ENCODE measurements around the gene DYNC1H1. TPM values are rescaled to one million over a fixed set of nuclear protein-coding genes. Genes with fewer than 3 reads are reported as not detected.

DYNC1H1 gene
- total and polyA plus RNA-seq, 3 donors from 2014 or later, result 313 to 691 (median 538) TPM

DNA sequence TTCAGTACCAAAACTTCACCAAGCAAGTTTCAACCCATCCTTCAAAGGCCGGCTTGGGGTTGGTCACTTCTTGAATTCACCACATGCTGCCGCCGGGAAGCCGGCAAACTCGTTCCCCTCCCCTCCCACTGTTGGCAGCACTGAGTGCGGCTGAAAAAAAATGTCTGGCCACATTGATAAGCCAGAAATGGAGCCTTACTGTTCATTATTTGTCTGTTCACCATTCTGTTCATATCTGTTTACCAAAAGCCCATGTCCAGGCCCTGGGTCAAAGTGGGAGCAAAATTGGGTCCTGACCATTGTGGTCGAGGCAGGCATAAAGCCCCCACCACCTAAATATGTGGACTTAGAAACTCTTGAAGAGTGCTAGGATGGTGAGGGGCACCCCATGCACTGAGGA lies 129.7 kb downstream of the DYNC1H1 start:
- intact Hi-C loops (cut with DNase I; ENCODE audit: low total_unique reads), result no loop called here
- Histone ChIP-seq H3K27me3 (no peaks in the 10 kb centered on the region), H3K4me1 (peaks cover 4% of the 10 kb centered on the region), H3K36me3 (ENCODE audit: low read depth, missing control alignments) (no peaks in the 10 kb centered on the region), H3K9me3 (no peaks in the 10 kb centered on the region), H3K4me3 (no peak overlapping the region), H3K27ac (no peak overlapping the region)
- DNase-seq, result no peak
- WGBS, 2 donors, result 71% methylated on average over 7 of the region's 7 CpGs
- no peak for TF ChIP-seq POLR2A (IDR thresholded peaks at IDR 0.05)

DNA sequence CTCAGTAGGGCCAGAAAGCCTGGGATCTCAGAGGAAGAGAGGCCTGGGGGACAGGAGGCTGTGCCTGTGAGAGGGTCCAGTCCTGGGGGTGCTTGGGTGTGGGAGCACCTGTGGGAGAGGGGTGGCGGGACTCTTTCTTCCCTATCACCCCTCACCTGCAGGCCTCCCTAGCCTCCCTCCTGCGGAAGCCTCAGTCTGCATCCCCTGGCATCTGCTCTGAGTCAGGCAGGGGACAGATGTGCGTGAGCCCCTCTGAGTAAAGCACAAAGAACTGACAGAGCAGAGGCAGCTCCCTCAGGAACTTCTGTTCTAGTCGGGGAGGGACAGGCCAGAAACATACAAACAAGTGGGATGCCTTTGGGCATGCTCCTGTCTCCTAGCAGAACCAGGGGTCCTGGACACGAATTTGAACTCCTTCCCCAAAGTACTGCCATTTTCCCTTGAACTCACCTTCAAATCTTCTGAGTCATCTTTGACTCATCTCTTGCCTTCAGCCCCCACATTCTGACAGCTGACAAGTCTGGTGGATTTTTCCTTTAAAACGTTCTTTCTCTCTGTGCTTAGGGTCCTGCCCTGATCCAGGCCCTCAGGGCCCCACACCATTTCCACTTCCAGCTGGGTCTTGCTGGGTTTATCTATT lies 131.0 kb downstream of the DYNC1H1 start:
- Histone ChIP-seq H3K9me3 (no peaks in the 10 kb centered on the region), H3K27ac (no peak overlapping the region), H3K36me3 (ENCODE audit: low read depth, missing control alignments) (no peaks in the 10 kb centered on the region), H3K27me3 (no peaks in the 10 kb centered on the region), H3K4me1 (peaks cover 4% of the 10 kb centered on the region), H3K4me3 (no peak overlapping the region)
- WGBS, 2 donors, result 79 to 87% methylated on average over 6 of the region's 6 CpGs
- DNase-seq, result no peak
- TF ChIP-seq, protein P1, sequence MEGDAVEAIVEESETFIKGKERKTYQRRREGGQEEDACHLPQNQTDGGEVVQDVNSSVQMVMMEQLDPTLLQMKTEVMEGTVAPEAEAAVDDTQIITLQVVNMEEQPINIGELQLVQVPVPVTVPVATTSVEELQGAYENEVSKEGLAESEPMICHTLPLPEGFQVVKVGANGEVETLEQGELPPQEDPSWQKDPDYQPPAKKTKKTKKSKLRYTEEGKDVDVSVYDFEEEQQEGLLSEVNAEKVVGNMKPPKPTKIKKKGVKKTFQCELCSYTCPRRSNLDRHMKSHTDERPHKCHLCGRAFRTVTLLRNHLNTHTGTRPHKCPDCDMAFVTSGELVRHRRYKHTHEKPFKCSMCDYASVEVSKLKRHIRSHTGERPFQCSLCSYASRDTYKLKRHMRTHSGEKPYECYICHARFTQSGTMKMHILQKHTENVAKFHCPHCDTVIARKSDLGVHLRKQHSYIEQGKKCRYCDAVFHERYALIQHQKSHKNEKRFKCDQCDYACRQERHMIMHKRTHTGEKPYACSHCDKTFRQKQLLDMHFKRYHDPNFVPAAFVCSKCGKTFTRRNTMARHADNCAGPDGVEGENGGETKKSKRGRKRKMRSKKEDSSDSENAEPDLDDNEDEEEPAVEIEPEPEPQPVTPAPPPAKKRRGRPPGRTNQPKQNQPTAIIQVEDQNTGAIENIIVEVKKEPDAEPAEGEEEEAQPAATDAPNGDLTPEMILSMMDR (IDR thresholded peaks at IDR 0.05), result no peak
- TF ChIP-seq POLR2A (IDR thresholded peaks at IDR 0.05), result no peak
- intact Hi-C loops (cut with DNase I; ENCODE audit: low total_unique reads), result no loop called here

DNA sequence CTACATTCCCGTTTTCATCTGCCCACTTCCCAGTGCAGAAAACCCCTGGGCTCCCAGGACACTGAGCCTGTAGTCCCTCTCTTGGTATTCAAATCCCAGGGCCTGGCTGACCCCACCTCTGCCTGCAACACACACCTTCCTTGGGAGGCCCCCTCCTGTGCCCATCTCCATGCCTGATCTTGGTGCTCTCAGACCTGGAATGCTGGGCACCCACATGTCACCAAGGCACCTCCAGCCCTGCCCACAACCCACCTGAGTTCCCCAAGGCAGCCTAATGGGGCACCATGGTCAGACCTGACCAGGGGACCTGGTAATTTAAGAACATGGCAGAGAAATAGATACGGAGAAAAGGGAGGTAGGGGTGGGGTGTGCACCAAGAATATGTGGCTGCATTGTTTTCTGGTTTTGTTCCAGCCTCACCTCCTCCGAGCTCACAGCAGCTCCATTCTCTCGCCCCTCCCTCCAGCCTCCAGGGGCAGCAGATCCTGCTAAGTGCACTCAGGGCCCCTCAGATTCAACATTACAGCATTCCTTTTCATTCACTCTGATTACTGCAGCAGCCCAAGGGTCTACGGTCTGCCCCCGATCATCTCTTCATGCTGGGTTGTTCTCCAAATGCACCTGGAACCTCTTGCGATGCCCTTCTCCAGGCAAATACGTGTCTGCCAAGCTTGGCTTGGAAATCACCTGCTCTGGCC lies 131.6 kb downstream of the DYNC1H1 start:
- H3K4me3 ChIP-seq, result no peak overlapping the region
- H3K4me1 ChIP-seq, result peaks cover 4% of the 10 kb centered on the region
- no peak for DNase-seq
- no peak overlapping the region for H3K27ac ChIP-seq
- H3K9me3 ChIP-seq, result no peaks in the 10 kb centered on the region
- TF ChIP-seq POLR2A (IDR thresholded peaks at IDR 0.05), result no peak
- TF ChIP-seq, protein P1 (IDR thresholded peaks at IDR 0.05), result no peak
- WGBS, 2 donors, result 51 to 53% methylated on average over 7 to 8 of the region's 8 CpGs
- no peaks in the 10 kb centered on the region for H3K36me3 ChIP-seq (ENCODE audit: low read depth, missing control alignments)
- H3K27me3 ChIP-seq, result no peaks in the 10 kb centered on the region
- intact Hi-C loops (cut with DNase I; ENCODE audit: low total_unique reads), result no loop called here

DNA sequence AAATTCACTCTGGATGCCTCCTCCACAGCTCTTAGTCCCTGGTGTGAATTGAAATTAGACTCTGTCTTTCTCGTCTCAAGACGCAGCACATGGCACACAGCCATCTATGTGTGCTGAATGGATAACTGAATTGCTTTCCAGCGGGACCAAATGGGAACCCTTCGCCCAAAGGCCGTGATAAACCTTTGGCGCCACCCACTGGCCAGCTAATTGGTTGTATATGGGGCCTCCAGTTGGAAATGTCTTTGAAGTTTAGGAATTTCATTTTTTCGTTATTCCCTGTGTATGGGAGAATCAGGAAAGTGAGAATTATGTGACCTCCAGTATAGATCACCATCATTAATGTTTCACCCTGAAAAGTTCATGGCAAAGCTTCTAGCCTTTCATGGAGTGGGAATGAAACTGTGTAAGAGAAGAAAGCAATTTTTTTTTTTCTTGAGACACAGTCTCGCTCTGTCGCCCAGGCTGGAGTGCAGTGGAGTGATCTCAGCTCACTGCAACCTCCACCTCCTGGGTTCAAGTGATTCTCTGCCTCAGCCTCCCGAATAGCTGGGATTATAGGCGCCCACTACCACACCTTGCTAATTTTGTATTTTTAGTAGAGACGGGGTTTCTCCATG lies 132.3 kb downstream of the DYNC1H1 start:
- Histone ChIP-seq H3K27ac (no peak overlapping the region), H3K36me3 (ENCODE audit: low read depth, missing control alignments) (no peaks in the 10 kb centered on the region), H3K4me3 (no peak overlapping the region), H3K27me3 (no peaks in the 10 kb centered on the region), H3K9me3 (no peaks in the 10 kb centered on the region), H3K4me1 (peaks cover 4% of the 10 kb centered on the region)
- TF ChIP-seq, protein P1 (IDR thresholded peaks at IDR 0.05), result peak; percentile 54 to 71 (median 67)
- TF ChIP-seq POLR2A (IDR thresholded peaks at IDR 0.05), result no peak
- 45 to 59% methylated on average over 12 of the region's 12 CpGs for WGBS, 2 donors
- peak; percentile 92 for DNase-seq
- intact Hi-C loops (cut with DNase I; ENCODE audit: low total_unique reads), result no loop called here

DNA sequence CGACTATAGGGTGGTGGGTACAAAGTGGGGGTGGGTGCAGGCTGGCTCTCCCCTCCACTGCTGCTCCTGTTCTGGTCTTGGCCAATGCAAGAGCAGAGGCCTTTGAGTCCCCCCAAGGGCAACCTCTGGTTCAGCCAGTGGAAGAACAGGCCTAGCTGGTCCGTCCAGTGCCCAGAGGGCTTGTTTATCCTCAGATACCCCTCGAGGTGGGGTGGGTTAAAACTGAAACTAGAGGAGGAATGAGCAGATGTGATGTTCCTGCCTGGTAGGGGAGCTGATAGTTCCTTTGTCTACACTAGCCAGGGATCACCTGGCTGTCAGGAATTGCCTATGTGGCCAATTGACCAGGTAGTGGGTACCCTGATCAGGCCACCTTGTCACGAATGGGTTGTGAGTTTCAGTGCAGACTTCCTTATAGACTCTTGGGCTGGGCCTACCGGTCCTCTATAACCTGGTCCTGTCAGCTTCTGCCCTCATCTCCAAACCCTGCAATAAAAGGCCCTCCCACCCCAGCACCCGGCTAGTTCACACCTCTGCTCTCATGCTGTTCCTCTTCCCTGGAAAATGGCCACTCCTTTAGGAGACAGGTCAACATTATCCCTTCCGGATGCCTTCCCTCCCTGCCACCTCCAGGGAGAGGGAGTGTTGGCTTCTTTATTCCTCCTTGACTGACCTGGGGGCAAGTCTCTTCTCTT lies 133.2 kb downstream of the DYNC1H1 start:
- TF ChIP-seq POLR2A (IDR thresholded peaks at IDR 0.05), result no peak
- TF ChIP-seq, protein P1 (IDR thresholded peaks at IDR 0.05), result no peak
- intact Hi-C loops (cut with DNase I; ENCODE audit: low total_unique reads), result no loop called here
- Histone ChIP-seq H3K36me3 (ENCODE audit: low read depth, missing control alignments) (no peaks in the 10 kb centered on the region), H3K27ac (no peak overlapping the region), H3K9me3 (no peaks in the 10 kb centered on the region), H3K4me1 (peaks cover 4% of the 10 kb centered on the region), H3K27me3 (no peaks in the 10 kb centered on the region), H3K4me3 (no peak overlapping the region)
- no peak for DNase-seq
- WGBS, 2 donors, result 75 to 78% methylated on average over 7 of the region's 7 CpGs
